HG03103 (cell line): Measurements from ENCODE around the gene IGSF9B.

ENCODE experiments used
- ATAC-seq: cut with Tn5 transposase; IDR thresholded peaks from one replicate; pipeline ENCODE4 v1.9.1; 2021; ENCODE audit warnings: low read depth; ENCODE audit not compliant: unreplicated experiment

Gene IGSF9B

DNA sequence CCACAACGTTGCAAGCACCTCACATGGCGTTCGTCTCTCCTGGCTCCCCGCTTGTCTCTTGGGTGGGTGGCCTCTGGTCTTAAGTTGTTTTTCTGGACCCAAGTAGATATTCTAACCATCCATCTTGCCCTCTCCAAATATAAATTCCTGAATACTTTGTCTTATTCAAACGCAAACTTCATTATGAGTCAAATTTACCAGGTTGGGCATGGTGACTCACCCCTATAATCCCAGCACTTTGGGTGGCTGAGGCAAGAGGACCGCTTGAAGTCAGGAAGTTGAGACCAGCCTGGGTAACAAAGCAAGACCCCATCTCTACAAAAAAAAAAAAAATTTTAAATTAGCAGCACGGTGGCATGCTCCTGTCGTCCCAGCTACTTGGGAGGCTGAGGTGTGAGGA, 5.1 kb upstream of the IGSF9B start:
- no peak for ATAC-seq

DNA sequence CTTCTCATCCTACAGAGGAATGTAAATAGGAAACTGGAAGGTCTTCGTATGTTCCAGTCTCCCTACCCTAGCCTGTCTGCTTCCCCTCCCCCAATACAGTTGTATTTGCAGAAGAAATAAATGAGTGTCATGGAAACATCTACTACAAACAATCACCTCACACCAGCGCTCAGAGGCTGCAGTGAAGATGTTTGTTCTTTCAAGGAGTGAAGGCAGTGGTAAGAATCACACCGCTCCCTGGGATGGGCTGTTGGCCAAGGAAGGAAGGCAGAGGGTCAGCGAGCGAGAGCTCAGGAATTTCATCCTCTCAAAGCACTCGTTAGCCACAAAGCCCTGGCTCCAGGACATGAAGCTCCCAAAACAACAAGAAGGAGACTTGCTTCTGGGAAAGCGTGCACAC, 1.1 kb upstream of the IGSF9B start:
- ATAC-seq = no peak

- no peak for ATAC-seq
Observed at GRCh38 chr11:133955945-133956421, 785 bp downstream of the IGSF9B start.

- no peak for ATAC-seq
Observed at GRCh38 chr11:133955081-133955891, 1.5 kb downstream of the IGSF9B start.

DNA sequence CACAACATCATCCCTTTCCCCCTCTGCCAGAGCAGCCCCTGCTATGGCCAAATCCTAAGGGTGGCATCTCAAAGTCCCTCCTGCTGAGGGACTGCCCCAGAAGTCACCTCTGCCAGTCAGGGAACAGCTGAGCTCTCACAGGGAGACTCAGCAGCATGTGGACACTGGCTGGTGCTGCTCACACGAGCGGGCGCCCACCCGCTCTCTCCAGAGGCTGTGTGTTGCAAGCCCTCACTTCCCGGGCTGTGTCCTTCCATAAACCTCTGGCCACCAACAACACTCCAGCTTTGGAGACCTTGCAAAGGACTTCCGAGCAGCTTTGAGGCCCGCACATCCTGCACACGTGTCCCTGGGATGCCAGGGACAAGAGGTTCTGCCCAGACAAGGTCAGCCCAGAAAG, 2.8 kb downstream of the IGSF9B start:
- ATAC-seq = no peak

DNA sequence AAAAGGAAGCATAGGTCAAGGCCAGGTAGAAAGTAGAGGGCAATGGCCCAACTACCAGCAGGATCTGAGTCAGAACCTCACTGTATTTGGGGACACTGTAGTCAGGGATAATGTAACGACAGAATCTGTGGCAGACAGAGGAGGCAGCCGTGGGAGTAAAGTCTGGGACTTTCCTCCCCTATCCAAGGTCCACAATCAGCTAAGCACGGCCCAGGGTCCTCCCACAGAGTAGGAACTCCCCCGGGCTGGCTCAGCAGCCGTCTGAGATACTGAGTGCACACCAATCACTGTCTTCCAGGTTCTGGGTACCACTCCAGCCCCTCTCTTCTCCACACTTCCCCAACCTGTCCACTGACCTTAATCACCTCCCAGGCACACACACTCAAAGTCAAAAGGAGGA, 3.2 kb downstream of the IGSF9B start:
- ATAC-seq = no peak

DNA sequence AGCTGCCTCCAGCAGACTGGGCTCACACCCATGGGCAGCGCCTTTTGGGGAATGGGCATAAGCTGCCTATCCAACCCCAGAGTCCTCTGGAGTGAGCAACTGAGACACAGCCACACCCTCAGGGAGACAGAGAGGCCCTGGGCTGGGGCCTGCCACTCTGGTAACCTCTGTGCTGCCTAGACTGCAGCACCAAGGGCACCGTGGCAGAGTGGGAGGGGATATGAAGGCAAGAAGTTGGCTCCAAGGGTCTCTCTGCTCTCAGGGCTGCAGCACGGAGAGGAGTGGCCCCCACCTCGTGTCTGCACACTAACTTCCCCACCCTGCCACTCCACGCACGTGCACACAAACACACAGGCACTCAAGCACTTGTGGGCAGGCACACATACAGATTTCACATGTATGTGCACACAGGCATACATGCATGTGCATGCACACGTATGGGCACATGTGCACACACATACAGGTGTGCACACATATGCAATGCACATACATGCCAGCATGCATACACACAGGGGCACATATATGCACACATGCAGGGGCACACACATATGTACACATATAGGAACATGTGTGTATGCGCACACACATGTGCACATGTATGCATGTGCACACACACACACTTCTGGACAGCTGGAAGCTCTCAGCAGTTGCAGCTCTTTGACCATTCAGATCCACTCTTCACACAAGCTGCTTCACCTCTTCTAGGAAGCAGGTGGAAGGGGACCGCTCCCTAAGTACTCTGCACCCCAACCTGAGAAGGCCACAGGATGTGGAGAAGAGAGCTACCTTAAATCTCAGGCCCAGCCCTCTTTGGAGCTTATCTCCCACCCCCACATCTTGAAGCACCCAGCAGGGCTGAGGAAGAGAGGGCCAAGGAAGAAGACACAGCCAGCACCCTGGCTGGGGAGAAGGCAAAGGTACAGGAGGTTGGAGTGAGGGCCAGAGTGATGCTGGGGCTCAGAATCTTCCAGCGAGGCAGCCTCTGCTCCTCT, 4.3 kb downstream of the IGSF9B start:
- ATAC-seq = no peak

GRCh38 chr11:133951327-133952198, 5.2 kb downstream of the IGSF9B start:
- ATAC-seq = no peak

- ATAC-seq = no peak
Observed at GRCh38 chr11:133950874-133951326, 5.9 kb downstream of the IGSF9B start.

DNA sequence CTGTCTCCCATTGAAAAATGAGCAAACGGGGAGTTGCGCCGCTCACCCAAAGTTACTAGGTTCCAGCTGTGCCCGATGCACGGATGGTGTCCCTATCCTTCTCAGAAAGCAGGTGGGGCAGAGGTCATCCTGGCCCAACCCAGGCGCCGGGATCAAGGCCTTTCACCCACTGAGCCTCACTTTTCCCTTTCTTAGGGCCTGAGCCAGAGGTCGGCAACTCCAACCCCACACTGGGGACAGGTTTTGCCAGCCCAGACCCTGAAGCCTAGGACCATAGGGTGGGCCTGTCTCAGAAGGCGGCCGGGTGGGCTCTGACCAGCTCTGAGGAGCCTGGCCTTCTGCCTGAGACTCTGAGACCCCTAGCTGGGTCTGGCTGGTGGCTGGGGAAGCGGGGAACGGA, 6.3 kb downstream of the IGSF9B start:
- ATAC-seq = no peak

DNA sequence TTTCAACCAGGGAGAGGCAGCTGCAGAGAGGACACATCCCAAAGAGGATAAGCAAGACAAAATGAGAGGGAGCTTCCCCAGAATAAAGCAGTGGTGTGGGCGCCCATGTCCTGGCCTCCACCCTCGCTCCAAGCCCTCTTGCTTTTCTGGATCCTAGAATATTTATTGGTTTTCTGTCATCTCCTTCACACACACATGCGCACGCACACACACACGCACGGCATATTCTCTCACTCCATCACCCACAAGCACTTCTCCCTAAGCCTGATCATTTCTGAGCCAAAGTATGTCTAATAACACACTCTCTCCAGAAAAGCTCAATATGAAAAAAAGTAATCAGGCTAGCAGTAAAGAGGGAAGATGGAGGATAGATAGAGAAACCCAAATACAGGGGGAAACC, 7.6 kb downstream of the IGSF9B start:
- ATAC-seq = no peak

DNA sequence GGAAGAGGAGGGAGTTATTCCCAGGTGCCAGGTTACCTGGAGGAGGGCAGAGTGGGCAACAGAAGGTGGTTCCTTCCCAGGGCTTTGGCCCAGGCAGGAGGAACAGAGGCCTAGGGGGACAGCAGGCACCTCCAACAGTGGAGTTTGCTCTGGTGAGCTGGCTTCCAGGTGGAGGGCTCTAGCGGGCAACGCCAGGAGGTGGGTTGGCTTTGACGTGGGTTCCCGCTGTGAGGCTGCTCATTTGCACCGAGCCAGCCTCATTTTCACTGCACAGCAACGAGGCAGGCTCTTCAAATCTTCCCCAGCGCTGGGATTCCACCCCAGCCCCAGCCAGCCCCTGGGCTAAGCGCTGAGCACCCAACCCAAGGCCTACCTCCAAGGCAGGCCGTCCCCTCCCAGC, 8.1 kb downstream of the IGSF9B start:
- ATAC-seq = no peak

DNA sequence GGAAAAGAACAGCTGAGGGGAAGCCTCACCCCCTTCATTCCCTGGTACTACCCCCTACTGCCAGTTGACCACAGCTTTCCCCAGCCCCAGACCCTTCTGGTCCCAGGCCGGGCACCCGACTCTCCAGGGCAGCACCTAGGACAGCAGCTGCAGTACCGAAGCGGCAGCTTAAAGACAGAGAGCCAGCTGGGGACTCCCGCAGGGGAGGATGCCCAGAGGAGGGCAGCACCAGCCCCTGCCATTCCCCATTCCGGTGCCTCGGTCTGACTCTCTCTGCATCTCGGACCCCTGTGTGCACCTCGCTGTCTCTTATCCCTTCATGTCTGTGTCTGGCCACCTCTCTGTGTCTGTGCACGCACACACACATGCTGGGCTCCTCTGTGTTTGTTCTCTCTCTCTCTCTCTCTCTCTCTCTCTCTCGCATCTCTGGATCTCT, 9.4 kb downstream of the IGSF9B start:
- no peak for ATAC-seq

DNA sequence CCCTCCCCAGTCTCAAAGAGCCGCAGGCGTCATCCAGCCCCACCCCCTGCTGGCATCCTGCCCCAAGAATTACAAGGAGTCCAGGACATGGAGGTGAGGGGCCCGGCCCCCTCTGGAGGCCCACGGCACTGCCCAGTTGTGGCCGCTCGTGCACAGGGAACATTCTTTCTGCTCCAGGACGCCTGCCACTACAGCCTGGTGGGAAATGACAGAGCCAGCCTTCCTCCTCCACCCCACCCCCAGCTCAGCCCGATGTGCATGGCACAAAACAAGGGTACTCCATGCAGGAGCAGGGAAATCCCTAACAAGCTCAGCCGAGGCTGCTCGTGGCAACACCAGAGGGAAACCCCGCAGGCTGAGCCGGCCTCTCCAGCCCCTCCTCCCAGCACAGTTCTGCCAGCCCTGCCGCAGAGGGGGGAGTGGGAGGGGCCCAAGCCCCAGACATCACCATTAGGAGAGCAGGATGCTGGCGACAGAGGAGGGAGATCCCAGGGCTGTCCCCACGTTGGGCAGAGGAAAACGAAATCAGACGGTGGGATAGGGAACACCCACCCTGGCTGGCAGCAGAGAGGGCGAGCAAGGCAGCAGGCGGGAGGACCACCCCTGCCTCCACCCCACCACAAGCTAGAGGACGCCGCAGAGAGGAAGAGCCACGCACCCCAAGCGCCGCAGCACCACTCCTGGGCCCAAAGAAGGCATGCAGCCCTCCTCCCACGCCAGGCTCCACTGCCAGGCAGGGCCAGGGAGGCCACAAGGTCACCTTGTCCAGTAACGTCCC, 10.0 kb downstream of the IGSF9B start:
- ATAC-seq = no peak

GRCh38 chr11:133946051-133946450, 10.7 kb downstream of the IGSF9B start:
- no peak for ATAC-seq

- ATAC-seq = no peak
Observed at GRCh38 chr11:133945087-133945974, 11.4 kb downstream of the IGSF9B start.

- no peak for ATAC-seq
Observed at GRCh38 chr11:133943950-133944698, 12.6 kb downstream of the IGSF9B start.

DNA sequence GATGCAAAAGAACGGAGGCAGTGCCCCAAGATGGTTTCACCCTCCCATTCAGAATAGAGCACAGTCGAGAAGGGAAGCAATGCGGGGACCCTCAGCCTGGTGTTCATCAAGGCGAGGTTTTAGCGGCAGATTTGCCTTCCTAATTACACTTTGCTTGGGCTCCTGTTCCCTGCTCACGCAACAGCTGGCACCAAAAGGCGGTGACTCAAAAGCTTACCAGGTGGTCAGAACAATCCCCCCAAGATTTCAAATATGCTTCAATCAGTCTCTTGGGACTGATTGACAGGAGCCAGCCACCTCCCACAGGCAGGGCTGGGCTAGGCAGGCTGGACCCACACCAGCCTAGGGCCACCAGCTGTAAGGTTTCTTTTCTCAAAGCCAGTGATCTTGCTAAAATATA, 14.2 kb downstream of the IGSF9B start:
- no peak for ATAC-seq
